GM21381 (cell line): Measurements from ENCODE around the gene ZNF415.
"Not testable (repeated sequence)": the region's sequence is repeated elsewhere in the genome, so short reads cannot be mapped to it uniquely, and the experiment has no call there.

ENCODE experiments used
- ATAC-seq: cut with Tn5 transposase; IDR thresholded peaks from one replicate; pipeline ENCODE4 v1.9.1; 2021; ENCODE audit warnings: mild to moderate bottlenecking, moderate library complexity; ENCODE audit not compliant: unreplicated experiment

The ZNF415 gene

DNA sequence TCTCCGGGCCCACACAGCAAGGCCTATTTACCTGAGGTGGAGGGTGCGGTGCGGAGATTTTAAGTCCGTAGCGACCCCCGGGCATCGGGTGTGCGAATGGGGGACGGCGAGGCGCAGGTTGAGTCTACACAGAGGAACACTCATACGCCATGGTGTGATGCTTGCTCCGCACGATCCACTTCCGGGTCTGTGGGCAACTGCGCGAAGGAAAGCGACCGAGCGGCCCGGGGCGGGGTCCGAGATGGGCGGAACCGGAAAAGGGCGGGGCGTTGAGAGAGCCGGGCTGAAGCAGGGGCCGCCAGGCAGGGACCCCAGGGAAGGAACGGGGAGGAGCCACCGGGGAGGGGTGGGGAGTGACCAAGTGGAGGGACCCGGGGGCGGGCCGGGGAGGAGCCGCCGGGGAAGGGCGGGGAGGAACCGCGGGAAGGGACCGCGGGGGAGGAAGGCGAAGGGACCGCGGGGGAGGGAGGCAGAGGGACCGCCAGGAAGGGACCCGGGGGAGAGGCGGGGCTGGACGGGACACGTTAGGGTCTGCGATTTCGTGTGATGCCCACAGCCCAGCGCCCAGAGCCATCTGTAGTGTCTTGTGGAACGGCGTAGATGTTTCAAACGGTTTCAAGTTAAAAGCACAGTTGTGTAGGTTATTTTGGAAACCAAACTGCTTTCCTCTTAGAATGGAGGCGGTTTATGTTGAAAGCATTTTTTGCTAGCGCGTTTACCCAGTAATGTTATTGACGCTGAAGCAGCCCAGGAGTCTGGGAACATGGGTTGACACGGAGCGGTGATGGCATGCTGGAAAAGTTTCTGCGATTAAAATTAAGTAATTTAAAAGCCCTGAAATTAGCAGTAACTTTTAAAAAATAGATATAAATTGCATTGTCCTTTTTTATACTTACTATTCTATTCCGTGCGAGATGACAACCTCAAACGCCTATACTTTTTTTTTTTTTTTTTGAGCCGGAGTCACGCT, 29.2 kb downstream of the ZNF415 start, which contains the start of gene ZNF160:
Gene ZNF160 (minus strand): TSS at position 189 of the 970 bp plus-strand sequence. CDS start 17,146 bp downstream, outside the sequence.
- peak; percentile 92 for ATAC-seq

DNA sequence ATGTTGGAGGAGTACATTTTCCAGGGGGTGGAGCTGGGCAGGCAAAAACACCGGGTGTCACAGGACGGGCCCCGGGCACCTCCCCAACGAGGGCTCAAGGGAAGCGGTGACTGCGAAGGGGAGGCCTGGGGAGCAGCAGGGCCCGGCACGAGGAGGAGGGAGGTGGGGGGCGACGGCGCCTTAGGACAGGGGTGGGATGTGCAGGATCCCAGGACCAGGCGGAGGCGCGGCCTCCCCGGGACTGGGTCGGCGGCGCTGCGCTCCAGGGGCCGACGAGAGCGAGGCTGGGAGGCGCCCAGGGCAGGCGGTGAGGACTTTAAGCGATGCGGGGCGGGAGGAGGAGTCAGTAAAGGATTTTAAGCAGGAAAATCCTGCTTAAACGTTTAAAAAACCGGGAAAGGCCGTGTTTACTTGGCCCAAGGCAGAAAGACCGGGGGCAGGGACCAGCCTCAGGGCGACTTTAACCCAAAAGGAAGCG, 29.9 kb downstream of the ZNF415 start:
- ATAC-seq = peak; percentile 23

DNA sequence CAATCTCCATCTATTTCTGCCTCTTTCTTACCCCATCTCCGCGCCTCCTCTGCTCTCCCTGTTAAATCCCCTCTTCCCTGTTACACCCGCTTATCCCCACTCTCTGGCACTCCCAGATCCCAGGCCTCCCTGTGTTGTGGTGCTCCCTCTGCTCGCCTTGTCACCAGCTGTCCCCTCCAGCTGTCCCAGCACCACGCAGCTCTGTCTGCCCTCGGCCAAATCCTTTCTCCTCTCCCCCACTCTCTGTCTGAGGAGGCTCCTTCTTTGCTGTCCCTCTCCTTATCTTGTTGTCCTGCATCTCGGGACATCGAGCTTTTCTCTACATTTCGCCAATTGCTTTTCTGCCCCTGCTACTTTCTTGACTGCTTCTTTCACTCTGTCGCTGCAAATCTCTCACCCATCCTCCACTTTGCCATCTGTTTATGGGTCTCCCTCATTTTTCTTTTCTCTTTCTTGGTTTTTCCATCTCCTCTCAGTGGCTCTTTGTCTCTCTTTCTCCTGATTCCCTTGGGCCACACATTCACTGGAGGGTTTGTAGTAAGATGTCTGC, 30.4 kb downstream of the ZNF415 start:
- no peak for ATAC-seq

DNA sequence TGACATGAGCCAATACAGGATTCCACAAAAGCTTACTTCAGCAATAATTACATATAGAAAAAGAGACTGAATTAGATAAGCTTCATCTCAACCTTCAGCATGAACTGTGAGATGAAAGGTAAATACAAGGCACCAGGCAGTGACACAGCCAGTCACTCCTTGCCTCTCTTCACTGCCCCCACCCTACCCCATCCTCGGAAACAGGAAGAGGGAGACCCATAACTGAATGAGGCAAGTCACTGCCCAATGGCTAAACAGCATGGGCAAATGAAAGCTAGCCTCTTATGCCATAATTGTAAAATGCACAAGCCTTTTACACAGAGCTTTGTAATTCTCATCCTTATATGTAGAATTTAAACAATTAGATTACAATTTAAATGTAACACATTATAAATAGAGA, 31.2 kb downstream of the ZNF415 start:
- ATAC-seq = no peak

DNA sequence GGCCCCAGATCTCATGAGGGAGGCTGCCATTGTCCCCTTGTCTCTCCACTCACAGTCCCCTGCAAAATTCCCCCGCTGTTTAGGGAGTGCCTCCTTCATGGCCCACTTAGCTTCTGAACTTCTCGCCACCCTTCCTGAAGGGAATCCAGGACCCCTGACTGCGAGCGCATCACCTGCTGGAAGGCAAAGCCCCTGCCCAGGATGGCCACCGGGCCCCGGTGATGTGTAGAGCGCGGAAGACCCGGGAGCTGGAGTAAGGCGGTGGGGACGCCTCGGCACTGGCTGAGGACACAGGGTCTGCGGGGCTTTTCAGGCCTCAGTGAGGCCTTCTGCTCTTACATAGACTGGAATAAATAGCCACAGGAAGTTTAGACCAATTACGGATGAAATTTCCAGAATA, 34.1 kb downstream of the ZNF415 start:
- ATAC-seq = not testable (repeated sequence)

DNA sequence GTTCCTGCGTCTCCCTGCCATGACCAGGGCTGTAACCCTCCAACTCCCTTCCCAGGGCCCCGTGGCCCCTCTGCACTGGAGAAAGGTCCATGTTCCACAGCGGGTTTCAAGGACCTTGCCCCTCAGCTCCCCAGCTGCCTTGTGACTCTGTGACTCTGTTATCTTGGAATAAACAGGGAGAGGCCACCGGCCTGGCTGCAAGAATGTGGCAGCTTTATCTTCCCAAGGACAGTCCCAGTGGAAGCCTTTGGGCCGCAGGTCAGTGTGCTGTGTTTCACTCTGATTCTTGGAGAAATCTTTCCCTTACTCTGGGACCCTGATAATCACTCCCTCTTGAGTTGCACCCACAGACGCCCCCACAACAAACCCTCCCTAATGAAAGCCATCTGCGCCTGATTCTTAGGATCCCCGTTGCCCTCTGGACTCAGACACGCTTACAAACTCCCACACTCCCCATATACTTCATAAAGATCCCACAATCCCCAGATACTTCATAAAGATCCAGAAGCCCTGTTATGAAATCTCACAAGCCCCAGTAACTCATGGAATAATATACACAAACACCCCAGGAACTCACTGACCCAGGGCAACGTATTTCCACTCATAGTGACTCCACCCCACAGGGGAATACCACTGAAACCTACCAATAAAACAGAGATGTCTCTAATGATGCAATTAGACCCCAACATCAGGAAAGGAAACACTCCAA, 35.6 kb downstream of the ZNF415 start:
- ATAC-seq = not testable (repeated sequence)

DNA sequence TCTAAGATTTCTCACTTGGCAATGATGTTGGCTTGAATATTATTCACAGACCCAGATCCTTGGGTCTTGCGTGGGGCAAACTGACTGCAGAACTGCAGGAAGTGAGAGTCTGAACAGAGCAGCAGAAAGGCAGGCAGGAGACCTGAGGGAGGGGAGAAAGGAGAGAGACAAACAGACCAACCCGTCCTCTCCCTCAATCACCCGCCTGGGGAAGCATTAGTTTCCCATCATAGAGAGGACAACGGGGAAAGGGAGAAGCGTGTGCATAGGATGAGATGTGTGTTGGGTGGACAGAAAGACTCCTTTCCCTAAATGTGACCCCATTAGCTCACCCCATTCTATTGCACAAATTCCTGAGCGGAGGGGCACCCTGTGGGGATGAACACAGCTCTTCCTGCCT, 36.1 kb downstream of the ZNF415 start:
- not testable (repeated sequence) for ATAC-seq

DNA sequence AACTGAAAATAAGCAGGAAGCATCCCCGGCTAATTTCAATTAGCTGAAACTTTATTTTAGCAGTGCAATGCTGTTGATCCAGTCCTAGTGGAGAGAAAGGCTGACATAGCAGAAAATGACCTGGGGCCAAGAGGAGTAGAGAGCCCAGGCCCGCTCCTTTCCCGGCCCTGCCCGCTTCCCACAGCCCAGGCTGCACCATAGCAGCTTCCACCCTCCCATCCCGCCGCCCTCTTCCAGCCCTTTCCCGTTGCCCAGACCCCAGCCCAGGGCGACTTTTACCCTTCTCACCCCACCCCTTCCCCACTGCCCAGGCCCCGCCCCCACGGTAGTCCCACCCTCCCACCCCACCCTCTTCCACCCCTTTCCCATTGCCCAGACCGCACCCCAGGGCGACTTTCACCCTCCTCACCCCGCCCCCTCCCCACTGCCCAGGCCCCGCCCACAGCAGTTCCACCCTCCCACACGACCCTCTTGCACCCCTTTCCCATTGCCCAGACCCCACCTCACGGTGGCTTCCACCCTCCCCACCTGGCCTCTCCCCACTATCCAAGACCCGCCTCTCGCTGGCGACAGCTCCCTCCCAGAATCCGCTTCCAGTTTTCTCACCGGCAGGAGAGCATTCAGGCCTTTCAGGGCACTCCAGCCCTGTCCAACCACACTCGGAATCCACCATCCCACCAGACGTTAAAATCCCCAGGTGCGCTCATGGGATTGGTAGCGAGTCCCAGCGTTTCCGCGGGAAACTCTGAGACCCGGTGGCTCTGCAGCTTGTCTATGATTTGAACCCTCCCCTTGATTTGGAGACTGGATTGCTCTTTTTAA, 37.7 kb downstream of the ZNF415 start:
- ATAC-seq = no peak

DNA sequence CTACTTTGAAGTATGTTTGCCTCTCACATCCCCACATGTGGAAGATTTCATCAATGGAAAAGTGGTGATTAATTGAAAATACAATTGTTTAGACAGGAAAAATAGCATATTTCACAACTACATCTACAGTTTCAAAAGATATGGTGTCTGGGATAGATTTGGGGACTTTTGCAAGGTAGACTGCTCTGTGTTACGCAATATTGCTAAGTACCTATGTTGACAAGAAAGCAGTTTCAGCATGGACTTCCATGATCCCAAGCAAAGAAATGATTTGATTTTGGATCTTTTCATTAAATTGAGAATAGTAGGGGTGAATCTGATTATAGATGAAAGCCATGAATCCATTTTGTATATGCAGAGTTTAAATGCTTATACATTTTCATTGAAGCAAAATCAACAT, 40.0 kb downstream of the ZNF415 start:
- ATAC-seq = no peak

DNA sequence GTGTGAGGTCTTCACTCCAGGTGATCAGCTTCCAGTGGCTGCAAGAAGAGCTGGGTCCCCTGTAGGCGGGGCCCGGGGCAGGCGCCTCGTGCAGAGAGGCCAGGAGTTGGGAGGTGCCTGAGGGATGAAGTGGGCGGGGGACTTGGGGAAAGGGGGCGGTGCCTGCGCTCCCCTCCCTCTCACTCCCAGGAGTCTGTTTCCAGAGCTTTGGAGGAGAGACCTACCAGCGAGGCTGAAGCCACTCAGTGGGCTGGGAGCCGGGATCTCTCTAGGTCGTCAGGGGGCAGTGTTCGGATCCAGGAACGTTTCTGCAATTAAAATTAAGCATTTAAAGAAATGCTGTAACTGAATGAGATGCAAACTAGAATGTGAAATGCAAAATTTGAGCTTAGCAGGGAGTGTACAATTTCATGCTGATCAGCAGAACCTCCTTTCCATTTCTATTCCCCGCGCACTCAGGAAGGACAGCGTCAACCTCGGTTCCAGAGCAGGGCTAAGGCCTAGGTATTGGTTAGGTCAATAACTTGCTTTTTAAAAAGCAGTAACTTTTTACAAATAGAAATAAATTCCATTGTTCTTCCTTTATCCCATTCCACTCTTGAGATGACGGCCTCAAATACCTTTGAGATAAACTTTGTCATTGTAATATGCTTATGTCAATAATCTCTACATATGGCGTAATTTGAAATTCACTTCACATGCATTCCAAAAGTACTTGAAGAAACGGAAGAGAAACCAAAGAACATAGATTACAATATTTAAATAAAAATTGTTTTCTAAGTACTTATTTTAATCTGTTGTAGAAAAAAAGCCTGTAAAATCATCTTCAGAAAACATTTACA, 41.1 kb downstream of the ZNF415 start:
- ATAC-seq = no peak

DNA sequence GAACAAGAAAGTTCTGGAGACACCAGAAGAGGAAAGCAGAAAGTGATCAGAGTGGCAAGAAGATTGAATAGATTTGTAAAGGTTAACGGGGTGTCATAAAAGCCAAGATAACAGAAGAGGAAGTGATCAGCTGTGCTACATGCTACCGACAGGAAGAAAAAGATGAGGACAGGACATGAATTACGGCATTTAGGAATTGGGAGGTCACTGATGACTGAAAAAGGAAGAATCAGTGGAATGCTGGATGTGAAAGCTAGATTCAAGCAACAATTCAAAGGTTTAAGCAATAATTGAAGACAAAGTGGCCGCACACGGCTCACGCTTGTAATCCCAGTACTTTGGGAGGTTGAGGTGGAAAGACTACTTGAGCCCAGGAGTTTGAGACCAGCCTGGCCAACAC, 44.6 kb downstream of the ZNF415 start:
- ATAC-seq = no peak

DNA sequence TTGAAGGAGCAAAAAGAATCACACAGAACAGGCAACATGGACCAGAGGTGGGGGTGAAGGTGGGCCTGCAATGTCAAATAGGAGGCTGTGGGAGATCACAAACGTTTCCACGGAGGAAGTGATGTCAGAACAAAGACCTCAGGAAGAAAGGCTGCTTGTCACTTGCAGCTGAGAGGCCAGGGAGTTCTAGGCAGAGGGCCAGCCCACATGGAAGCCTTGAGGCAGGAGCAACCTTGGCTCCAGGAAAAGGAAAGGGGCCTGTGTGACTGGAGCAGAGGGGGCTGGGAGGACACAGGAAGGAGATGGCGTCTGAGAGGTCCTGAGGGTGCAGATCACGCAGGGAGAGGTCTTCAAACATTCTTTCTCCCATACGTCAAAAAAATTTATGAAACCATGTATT, 45.8 kb downstream of the ZNF415 start:
- ATAC-seq = no peak

DNA sequence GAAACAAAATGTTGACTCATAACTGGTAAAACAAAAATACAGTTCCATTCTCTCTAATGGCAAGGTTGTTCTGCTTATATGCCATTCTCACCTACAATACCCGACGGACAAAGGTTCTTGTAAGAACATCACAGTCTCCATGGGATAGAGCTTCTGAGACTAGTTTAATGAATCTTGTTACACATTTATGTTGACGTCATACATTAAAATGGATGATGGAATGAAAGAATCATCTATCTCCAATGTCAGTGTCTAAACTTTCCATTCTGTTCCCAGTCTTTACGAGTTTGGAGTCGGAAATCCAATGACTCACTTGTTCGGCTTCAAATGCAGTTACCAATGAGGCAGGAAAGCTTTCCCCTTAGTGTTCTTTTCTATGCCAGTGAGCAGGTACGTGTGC, 47.2 kb downstream of the ZNF415 start:
- ATAC-seq = no peak

DNA sequence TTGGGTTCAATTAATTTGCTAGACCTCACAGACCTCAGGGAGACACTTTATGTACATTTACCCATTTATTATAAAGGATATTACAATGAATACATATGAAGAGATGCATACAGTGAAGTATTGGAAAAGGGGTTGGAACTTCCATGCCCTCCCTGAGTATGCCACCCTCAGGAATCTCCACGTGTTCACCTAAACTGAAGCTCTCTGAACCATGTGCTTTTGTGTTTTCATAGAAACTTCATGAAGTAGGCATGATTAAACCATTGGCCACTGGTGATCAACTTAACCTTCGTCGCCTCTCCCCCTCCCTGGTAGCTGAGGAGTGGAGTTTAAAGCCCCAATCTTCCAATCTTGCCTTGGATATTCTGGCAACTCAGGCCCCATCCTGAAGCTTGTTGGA, 49.8 kb downstream of the ZNF415 start:
- ATAC-seq = no peak

DNA sequence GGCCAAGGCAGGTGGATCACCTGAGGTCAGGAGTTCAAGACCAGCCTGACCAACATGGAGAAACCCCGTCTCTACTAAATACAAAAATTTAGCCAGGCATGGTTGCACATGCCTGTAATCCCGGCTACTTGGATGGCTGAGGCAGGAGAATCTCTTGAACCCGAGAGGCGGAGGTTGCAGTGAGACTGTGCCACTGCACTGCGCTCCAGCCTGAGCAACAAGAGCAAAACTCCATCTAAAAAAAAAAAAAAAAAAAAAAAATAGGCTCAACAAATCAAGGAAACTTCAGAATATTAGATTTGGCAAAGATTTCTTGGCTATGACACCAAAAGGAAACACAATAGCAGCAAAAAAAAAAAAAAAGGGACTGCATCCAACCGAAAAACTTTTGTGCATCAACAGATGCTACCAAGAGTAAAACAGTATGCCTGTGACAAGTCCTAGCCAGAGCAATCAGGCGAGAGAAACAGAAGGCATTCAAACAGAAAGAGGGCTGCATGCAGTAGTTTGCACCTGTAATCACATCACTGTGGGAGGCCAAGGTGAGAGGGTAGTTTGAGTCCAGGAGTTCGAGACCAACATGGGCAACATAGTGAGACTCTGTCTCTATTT, 53.3 kb downstream of the ZNF415 start:
- ATAC-seq = no peak

DNA sequence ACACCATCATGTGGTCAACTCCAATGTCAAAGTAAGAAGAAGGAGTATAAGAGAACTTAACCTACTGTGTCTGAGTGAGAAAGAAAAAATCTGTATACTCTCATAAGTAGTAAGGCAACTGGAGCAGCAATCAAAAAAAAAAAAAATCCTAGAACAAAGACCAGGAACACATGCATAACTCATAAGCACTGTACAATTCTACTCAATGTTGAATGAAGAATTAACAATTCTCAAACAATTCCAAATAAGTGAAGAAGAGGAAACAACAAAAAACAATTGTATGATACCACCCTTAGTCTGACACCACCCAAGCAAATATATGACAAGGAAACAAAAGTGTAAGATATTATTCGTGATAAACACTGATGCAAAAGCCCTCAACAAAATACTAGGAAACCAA, 54.0 kb downstream of the ZNF415 start:
- no peak for ATAC-seq

DNA sequence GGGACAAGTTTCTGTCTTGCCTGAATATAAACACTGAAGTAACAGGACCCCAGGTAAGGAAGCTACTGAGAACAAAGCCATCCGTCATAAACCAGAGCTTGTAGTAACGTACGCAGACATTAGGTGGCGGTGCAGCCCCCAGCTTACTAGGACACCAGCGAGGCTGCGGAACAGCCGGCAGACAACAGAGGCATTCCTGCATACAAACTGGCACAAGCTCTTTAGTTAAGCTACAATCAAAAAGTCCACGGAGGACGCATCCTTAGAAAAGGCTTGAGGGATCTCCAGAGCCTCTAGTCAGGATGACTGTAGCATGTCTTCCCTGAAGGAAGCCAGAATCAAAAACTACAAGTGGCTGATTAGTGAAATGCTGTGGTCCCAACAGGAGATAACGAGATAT, 55.7 kb downstream of the ZNF415 start:
- no peak for ATAC-seq

DNA sequence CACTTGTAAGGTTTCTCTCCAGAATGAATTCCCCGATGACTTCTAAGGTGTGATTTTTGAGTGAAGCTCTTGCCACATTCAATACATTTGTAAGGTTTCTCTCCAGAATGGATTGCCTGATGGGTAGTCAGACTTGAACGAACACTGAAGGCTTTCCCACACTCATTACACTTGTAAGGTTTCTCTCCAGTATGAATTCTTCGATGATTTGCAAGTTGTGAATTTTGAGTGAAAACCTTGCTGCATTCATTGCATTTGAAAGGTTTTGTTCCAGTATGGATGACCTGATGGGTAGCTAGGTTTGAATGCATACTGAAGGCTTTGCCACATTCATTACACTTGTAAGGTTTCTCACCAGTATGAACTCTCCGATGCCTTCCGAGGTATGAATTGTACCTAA, 63.9 kb downstream of the ZNF415 start:
- ATAC-seq = no peak

DNA sequence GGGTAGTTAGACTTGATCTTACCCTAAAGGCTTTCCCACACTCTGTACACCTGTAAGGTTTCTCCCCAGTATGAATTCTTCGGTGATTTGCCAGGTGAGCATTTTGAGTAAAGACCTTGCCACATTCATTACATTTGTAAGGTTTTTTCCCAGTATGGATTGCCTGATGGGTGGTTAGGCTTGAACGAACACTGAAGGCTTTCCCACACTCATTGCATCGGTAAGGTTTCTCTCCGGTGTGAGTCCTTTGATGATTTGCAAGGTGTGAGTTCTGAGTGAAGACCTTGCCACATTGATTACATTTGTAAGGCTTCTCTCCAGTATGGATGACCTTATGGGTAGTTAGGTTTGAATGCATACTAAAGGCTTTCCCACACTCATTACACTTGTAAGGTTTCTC, 64.5 kb downstream of the ZNF415 start:
- no peak for ATAC-seq
